GM12801 (cell line): ENCODE data around the gene RESP18.

Source experiments
- CTCF ChIP-seq: IDR thresholded peaks from one replicate; pipeline ENCODE4 v1.5.1; 2011; ENCODE audit warnings: control low read depth; ENCODE audit not compliant: insufficient read length; ENCODE audit errors: extremely low read depth

The RESP18 gene

GRCh38 chr2:219350215-219350614 is 17.7 kb upstream of the RESP18 start:
- no peak for TF ChIP-seq CTCF

- TF ChIP-seq CTCF = no peak
These were observed 12.3 kb upstream of the RESP18 start for GRCh38 chr2:219344751-219345430.

- no peak for TF ChIP-seq CTCF
These were observed 2.8 kb upstream of the RESP18 start for GRCh38 chr2:219335373-219335786.

- no peak for TF ChIP-seq CTCF
These were observed 1.5 kb upstream of the RESP18 start for GRCh38 chr2:219334076-219334475.

GRCh38 chr2:219331560-219332213 is 857 bp downstream of the RESP18 start:
- no peak for TF ChIP-seq CTCF

- TF ChIP-seq CTCF = no peak
These were observed 4.8 kb downstream of the RESP18 start for GRCh38 chr2:219327719-219328118.

GRCh38 chr2:219325657-219326315 is 6.8 kb downstream of the RESP18 start:
- TF ChIP-seq CTCF = no peak
